GM23338 (cell line): ENCODE data around the gene PDXK. TPM values are rescaled to one million over a fixed set of nuclear protein-coding genes. Genes with fewer than 3 reads are reported as not detected.

ENCODE experiments used
- ATAC-seq: fragments of 200-7000 bp; cut with Tn5 transposase; 3 replicates; pipeline ENCODE4 v1.9.1; 2020
- DNase-seq: peaks from one replicate; pipeline ENCODE4 v3.0.0-alpha.2; 2015; ENCODE audit warnings: low spot score
- H2AFZ ChIP-seq: fragments of 200-600 bp; sonication (generic); 2 replicates; pipeline ENCODE4 v1.8.0; 2016; ENCODE audit warnings: antibody characterized with exemption, mild to moderate bottlenecking, moderate library complexity
- H3F3A ChIP-seq: fragments of 200-600 bp; sonication (generic); replicated peaks from 2 replicates; pipeline ENCODE4 v1.8.0; 2017; ENCODE audit warnings: antibody characterized with exemption, mixed run types, low read depth
- H3K27ac ChIP-seq: fragments of 200-600 bp; sonication (generic); 2 replicates; pipeline ENCODE4 v1.6.1; 2016; ENCODE audit warnings: low read depth
- H3K27me3 ChIP-seq: fragments of 200-600 bp; sonication (generic); 2 replicates; pipeline ENCODE4 v1.8.0; 2016; ENCODE audit warnings: mild to moderate bottlenecking, mixed run types, moderate library complexity; ENCODE audit not compliant: insufficient read depth
- H3K36me3 ChIP-seq: fragments of 200-600 bp; sonication (generic); 2 replicates; pipeline ENCODE4 v1.8.0; 2016; ENCODE audit warnings: mild to moderate bottlenecking; ENCODE audit not compliant: insufficient read depth
- H3K4me1 ChIP-seq: fragments of 200-600 bp; sonication (generic); 2 replicates; pipeline ENCODE4 v1.8.0; 2016; ENCODE audit warnings: mild to moderate bottlenecking, moderate library complexity; ENCODE audit not compliant: insufficient read depth
- H3K4me2 ChIP-seq: fragments of 200-600 bp; sonication (generic); 2 replicates; pipeline ENCODE4 v1.7.1; 2017; ENCODE audit warnings: mixed run types
- H3K4me3 ChIP-seq: fragments of 200-600 bp; sonication (generic); 2 replicates; pipeline ENCODE4 v1.6.1; 2016; ENCODE audit warnings: mixed run types
- H3K79me2 ChIP-seq: fragments of 200-600 bp; sonication (generic); replicated peaks from 2 replicates; pipeline ENCODE4 v1.8.0; 2017; ENCODE audit warnings: mild to moderate bottlenecking; ENCODE audit not compliant: insufficient read depth
- H3K9me2 ChIP-seq: fragments of 200-600 bp; sonication (generic); 2 replicates; pipeline ENCODE4 v1.8.0; 2017; ENCODE audit not compliant: insufficient read depth
- H4K20me1 ChIP-seq: fragments of 200-600 bp; sonication (generic); replicated peaks from 2 replicates; pipeline ENCODE4 v1.8.0; 2017; ENCODE audit warnings: mild to moderate bottlenecking; ENCODE audit not compliant: insufficient read depth
- H3K27ac Mint-ChIP-seq: 2 replicates; pipeline ENCODE4 v1.8.0; 2020; ENCODE audit warnings: inconsistent platforms, mild to moderate bottlenecking, moderate library complexity, mixed read lengths
- H3K27me3 Mint-ChIP-seq: 3 replicates; pipeline ENCODE4 v1.8.0; 2022; ENCODE audit warnings: low read depth, mild to moderate bottlenecking, moderate library complexity, mixed read lengths, inconsistent platforms; ENCODE audit not compliant: insufficient read depth, poor library complexity
- H3K36me3 Mint-ChIP-seq: 3 replicates; pipeline ENCODE4 v1.8.0; 2021; ENCODE audit warnings: low read depth, mild to moderate bottlenecking, inconsistent platforms, moderate library complexity, mixed read lengths
- H3K4me1 Mint-ChIP-seq: 3 replicates; pipeline ENCODE4 v1.8.0; 2020; ENCODE audit warnings: mild to moderate bottlenecking, inconsistent platforms, mixed read lengths
- H3K4me3 Mint-ChIP-seq: 3 replicates; pipeline ENCODE4 v1.8.0; 2021; ENCODE audit warnings: moderate library complexity, mild to moderate bottlenecking, inconsistent platforms, mixed read lengths
- H3K9me3 Mint-ChIP-seq: 3 replicates; pipeline ENCODE4 v1.8.0; 2020; ENCODE audit warnings: moderate library complexity, mild to moderate bottlenecking, inconsistent platforms, mixed read lengths
- CREB1 ChIP-seq: fragments of 250-450 bp; sonication (Bioruptor Pico); IDR thresholded peaks from 2 replicates; pipeline ENCODE4 v1.5.0; 2020; ENCODE audit warnings: low read depth, mild to moderate bottlenecking, moderate library complexity
- CTCF ChIP-seq, 2 experiments: fragments of 200-600 bp in 1 of 2; sonication (generic) in 1 of 2; conservative IDR thresholded peaks; 2 replicates each; pipeline versions ENCODE4 v1.5.1 to v1.6.1; 2016 to 2017; ENCODE audit warnings: antibody characterized with exemption in 2 of 2, low read depth in 2 of 2, mild to moderate bottlenecking in 2 of 2, moderate library complexity in 1 of 2
- ETS1 ChIP-seq: IDR thresholded peaks from 2 replicates; pipeline ENCODE4 v1.6.1; 2016; ENCODE audit warnings: antibody characterized with exemption
- EZH2 ChIP-seq: fragments of 200-600 bp; sonication (generic); IDR thresholded peaks from one replicate; pipeline ENCODE4 v1.8.0; 2017; ENCODE audit warnings: antibody characterized with exemption, mild to moderate bottlenecking, low read depth; ENCODE audit not compliant: unreplicated experiment
- EZH2phosphoT487 ChIP-seq: fragments of 200-600 bp; sonication (generic); IDR thresholded peaks from one replicate; pipeline ENCODE4 v1.8.1; 2018; ENCODE audit warnings: antibody characterized with exemption; ENCODE audit not compliant: unreplicated experiment
- JUNB ChIP-seq: IDR thresholded peaks from one replicate; pipeline ENCODE4 v1.6.1; 2016; ENCODE audit warnings: antibody characterized with exemption; ENCODE audit not compliant: unreplicated experiment
- NANOG ChIP-seq: IDR thresholded peaks from 2 replicates; pipeline ENCODE4 v1.6.1; 2016; ENCODE audit warnings: antibody characterized with exemption, borderline replicate concordance
- POLR2AphosphoS5 ChIP-seq: IDR thresholded peaks from 2 replicates; pipeline ENCODE4 v1.6.1; 2016; ENCODE audit warnings: antibody characterized with exemption, low read depth
- REST ChIP-seq: IDR thresholded peaks from one replicate; pipeline ENCODE4 v1.6.1; 2018; ENCODE audit warnings: antibody characterized with exemption; ENCODE audit not compliant: unreplicated experiment
- STAT1 ChIP-seq: IDR thresholded peaks from one replicate; pipeline ENCODE4 v1.6.1; 2016; ENCODE audit warnings: antibody characterized with exemption; ENCODE audit not compliant: unreplicated experiment
- ZNF114 ChIP-seq: fragments of 250-450 bp; sonication (Bioruptor Pico); IDR thresholded peaks from 2 replicates; pipeline ENCODE4 v1.5.0; 2020; ENCODE audit warnings: mild to moderate bottlenecking, moderate library complexity
- ZNF462 ChIP-seq: fragments of 250-450 bp; sonication (Bioruptor Pico); IDR thresholded peaks from 2 replicates; pipeline ENCODE4 v1.5.0; 2020; ENCODE audit warnings: mild to moderate bottlenecking, moderate library complexity
- polyA plus RNA-seq: library from polyadenylated mRNA; unstranded; fragments of >200 nt; fragmentation: Nextera tagmentation; extraction: Ambion mirVana; gene quantifications from 2 replicates; pipeline ENCODE4 v1.2.1, GENCODE V29; 2016
- total RNA-seq: library from RNA; depleted of rRNA; stranded (reverse); fragments of >200 nt; shearing (Covaris generic); gene quantifications from 2 replicates; pipeline ENCODE4 v1.2.3, GENCODE V29; 2014

PDXK gene
- total and polyA plus RNA-seq, 2 experiments from 2014 or later = 53.2 to 66.3 TPM

GRCh38 chr21:43719748-43720538 lies 1.0 kb downstream of the PDXK start:
- H3K4me3 ChIP-seq = peak overlapping the region; percentile 86
- peaks cover 19% of the 10 kb centered on the region for H4K20me1 ChIP-seq
- peaks cover 15% of the 10 kb centered on the region for H3K27me3 ChIP-seq
- no peak overlapping the region for H3K27ac ChIP-seq
- ATAC-seq = peak; percentile 19
- Mint-ChIP-seq H3K36me3 (no peaks in the 10 kb centered on the region; the same call in 2 of the 3 replicates), H3K4me1 (peaks cover 15% of the 10 kb centered on the region), H3K27ac (no peak overlapping the region), H3K9me3 (peaks cover 3% of the 10 kb centered on the region; the same call in 1 of the 3 replicates), H3K4me3 (peak overlapping the region; percentile 77), H3K27me3 (peaks cover 14% of the 10 kb centered on the region)
- DNase-seq = no peak
- peak overlapping the region; percentile 92 for H3K4me2 ChIP-seq
- no peak for TF ChIP-seq ETS1
- no peak for TF ChIP-seq STAT1
- TF ChIP-seq ZNF462 = no peak
- TF ChIP-seq JUNB = no peak
- TF ChIP-seq NANOG = no peak
- TF ChIP-seq POLR2AphosphoS5 = no peak
- TF ChIP-seq CREB1 (CRISPR knock-in tag) = no peak
- TF ChIP-seq CTCF (conservative IDR thresholded peaks at IDR 0.05; ENCODE audit: low read depth in 2 of 2) = no peak
- TF ChIP-seq EZH2 = no peak
- no peak for TF ChIP-seq EZH2phosphoT487
- no peak for TF ChIP-seq REST
- no peak for TF ChIP-seq ZNF114 (CRISPR knock-in tag)
- H3K79me2 ChIP-seq = peaks cover 48% of the 10 kb centered on the region
- no peak overlapping the region for H2AFZ ChIP-seq
- no peaks in the 10 kb centered on the region for H3K36me3 ChIP-seq
- peaks cover 8% of the 10 kb centered on the region; the same call in 1 of the 2 replicates for H3K4me1 ChIP-seq
- no peaks in the 10 kb centered on the region for H3K9me2 ChIP-seq
- no peaks in the 10 kb centered on the region for H3F3A ChIP-seq
